ENCODE results near the gene CEP70.
"Not testable (repeated sequence)": the region's sequence is repeated elsewhere in the genome, so short reads cannot be mapped to it uniquely, and the experiment has no call there.

DNA sequence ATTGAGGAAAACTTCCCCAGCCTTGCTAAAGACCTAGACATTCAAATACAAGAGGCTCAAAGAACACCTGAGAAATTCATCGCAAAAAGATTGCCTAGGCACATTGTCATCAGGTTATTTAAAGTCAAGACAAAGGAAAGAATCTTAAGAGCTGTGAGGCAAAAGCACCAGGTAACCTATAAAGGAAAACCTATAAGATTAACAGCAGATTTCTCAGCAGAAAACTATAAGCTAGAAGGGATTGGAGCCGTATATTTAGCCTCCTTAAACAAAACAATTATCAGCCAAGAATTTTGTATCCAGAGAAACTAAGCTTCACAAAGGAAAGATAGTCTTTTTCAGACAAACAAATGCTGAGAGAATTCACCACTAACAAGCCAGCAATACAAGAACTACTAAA, 43.1 kb downstream of the CEP70 start:
- not testable (repeated sequence) for TF ChIP-seq POLR2A (IDR thresholded peaks at IDR 0.05)
- TF ChIP-seq, protein P1, sequence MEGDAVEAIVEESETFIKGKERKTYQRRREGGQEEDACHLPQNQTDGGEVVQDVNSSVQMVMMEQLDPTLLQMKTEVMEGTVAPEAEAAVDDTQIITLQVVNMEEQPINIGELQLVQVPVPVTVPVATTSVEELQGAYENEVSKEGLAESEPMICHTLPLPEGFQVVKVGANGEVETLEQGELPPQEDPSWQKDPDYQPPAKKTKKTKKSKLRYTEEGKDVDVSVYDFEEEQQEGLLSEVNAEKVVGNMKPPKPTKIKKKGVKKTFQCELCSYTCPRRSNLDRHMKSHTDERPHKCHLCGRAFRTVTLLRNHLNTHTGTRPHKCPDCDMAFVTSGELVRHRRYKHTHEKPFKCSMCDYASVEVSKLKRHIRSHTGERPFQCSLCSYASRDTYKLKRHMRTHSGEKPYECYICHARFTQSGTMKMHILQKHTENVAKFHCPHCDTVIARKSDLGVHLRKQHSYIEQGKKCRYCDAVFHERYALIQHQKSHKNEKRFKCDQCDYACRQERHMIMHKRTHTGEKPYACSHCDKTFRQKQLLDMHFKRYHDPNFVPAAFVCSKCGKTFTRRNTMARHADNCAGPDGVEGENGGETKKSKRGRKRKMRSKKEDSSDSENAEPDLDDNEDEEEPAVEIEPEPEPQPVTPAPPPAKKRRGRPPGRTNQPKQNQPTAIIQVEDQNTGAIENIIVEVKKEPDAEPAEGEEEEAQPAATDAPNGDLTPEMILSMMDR (IDR thresholded peaks at IDR 0.05) = not testable (repeated sequence)
